Colonic mucosa (tissue), 4 donors: ENCODE measurements around the gene BUD31. TPM values are rescaled to one million over a fixed set of nuclear protein-coding genes. Genes with fewer than 3 reads are reported as not detected.

Experiments used
- DNase-seq: peaks from one replicate; pipeline ENCODE4 v3.0.0-alpha.2; 2020
- H3K27ac ChIP-seq: fragments of 200-600 bp; one replicate; pipeline ENCODE4 v1.8.0; 2021
- H3K27me3 ChIP-seq: fragments of 200-600 bp; one replicate; pipeline ENCODE4 v1.8.0; 2021
- H3K36me3 ChIP-seq: fragments of 200-600 bp; one replicate; pipeline ENCODE4 v1.8.0; 2021
- H3K4me1 ChIP-seq: fragments of 200-600 bp; one replicate; pipeline ENCODE4 v1.8.0; 2021; ENCODE audit warnings: mild to moderate bottlenecking
- H3K4me3 ChIP-seq: fragments of 200-600 bp; one replicate; pipeline ENCODE4 v1.8.0; 2021
- H3K9ac ChIP-seq, 2 donors: one replicate each; pipeline ENCODE4 v1.7.0; 2013; ENCODE audit warnings: control low read depth in 2 of 2, low read depth in 2 of 2, low read length in 2 of 2
- H3K9me3 ChIP-seq: fragments of 200-600 bp; one replicate; pipeline ENCODE4 v1.8.0; 2021
- CTCF ChIP-seq: fragments of 200-600 bp; IDR thresholded peaks from one replicate; pipeline ENCODE4 v1.8.0; 2022; ENCODE audit warnings: antibody characterized with exemption, mild to moderate bottlenecking
- intact Hi-C: fragments of 100-400 bp; cut with DNase I; formaldehyde crosslinking; loops from one replicate; pipeline ENCODE4 v1.14.1; 2022
- total RNA-seq, 2 donors: library from RNA; stranded (reverse); fragmentation: NEBNext Ultra II Directional in 1 of 2; extraction: Animal tissue kit (Norgen Biotek cat#: 25700) in 1 of 2; gene quantifications; one replicate each; pipeline ENCODE4 v1.2.1, GENCODE V29; 2021
- donor health status: healthy.
- donor health status: DM: no; HTN: no; CAD: no.
- donor health status: DM: no; HTN: no; CAD: no.

The BUD31 gene
- total RNA-seq, 2 donors from 2014 or later, result 82.8 to 113 TPM

DNA sequence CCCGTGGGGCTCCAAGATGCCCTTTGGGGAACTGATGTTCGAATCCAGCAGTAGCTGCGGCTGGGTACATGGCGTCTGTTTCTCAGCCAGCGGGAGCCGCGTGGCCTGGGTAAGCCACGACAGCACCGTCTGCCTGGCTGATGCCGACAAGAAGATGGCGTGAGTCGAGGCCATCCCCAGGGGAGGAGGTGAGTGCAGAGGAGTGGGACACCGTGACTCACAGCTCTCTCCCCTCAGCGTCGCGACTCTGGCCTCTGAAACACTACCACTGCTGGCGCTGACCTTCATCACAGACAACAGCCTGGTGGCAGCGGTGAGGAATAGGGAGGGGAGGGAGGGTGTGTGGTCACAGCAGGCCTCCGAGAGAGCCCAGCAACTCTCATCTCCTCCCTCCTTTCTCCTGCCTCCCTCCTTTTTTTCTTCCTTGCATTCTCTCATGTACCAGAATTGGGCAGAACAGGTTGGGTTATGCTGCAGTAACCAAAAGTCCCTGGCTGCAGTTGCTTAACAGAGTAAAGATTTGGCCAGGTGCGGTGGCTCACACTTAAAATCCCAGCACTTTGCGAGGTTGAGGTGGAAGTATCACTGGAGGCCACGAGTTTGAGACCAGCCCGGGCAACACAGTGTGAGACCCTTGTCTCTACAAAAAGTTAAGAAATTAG lies 17.7 kb upstream of the BUD31 start:
- peaks cover 7% of the 10 kb centered on the region for H3K4me1 ChIP-seq
- TF ChIP-seq CTCF, result no peak
- no peaks in the 10 kb centered on the region for H3K27me3 ChIP-seq
- no peak overlapping the region for H3K27ac ChIP-seq
- DNase-seq, result no peak
- peaks cover 16% of the 10 kb centered on the region for H3K36me3 ChIP-seq
- no peak overlapping the region for H3K4me3 ChIP-seq
- no peak overlapping the region for H3K9ac ChIP-seq
- no peaks in the 10 kb centered on the region for H3K9me3 ChIP-seq
- intact Hi-C loops, result no loop called here

DNA sequence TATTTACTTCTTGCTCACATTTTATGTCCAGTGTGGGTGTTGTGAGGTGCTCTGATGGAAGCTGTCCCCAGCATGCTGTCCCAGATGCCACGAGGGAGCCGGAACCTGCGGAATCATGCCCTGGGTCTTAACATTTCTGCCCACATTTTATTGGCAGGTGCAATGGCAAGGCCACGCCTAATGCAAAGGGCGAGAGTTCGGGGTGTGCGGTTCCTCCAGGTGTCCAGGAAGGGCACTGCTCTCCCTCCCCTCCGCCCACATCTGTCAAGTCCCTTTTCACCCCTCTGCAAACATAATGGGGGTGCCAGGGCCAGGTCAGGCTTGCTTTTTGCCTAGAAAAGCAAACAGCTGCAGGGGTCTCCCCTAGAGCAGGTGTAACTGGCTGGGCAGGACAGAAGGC lies 16.7 kb upstream of the BUD31 start:
- H3K4me1 ChIP-seq, result peaks cover 7% of the 10 kb centered on the region
- intact Hi-C loops, result no loop called here
- DNase-seq, result peak; percentile 53
- H3K9me3 ChIP-seq, result no peaks in the 10 kb centered on the region
- H3K4me3 ChIP-seq, result peak overlapping the region; percentile 40
- H3K36me3 ChIP-seq, result peaks cover 17% of the 10 kb centered on the region
- H3K27ac ChIP-seq, result peak overlapping the region; percentile 54
- no peaks in the 10 kb centered on the region for H3K27me3 ChIP-seq
- no peak for TF ChIP-seq CTCF
- H3K9ac ChIP-seq, result peak overlapping the region in 1 of 2 donors; percentile 72

- H3K27me3 ChIP-seq, result no peaks in the 10 kb centered on the region
- H3K9me3 ChIP-seq, result no peaks in the 10 kb centered on the region
- peak overlapping the region; percentile 63 to 72 for H3K9ac ChIP-seq
- TF ChIP-seq CTCF, result no peak
- peaks cover 7% of the 10 kb centered on the region for H3K4me1 ChIP-seq
- DNase-seq, result peak; percentile 91
- H3K27ac ChIP-seq, result peak overlapping the region; percentile 54
- H3K4me3 ChIP-seq, result peak overlapping the region; percentile 40
- peaks cover 23% of the 10 kb centered on the region for H3K36me3 ChIP-seq
- intact Hi-C loops, result no loop called here
Observed at GRCh38 chr7:99392659-99393354, 16.0 kb upstream of the BUD31 start.

- Histone ChIP-seq H3K4me3 (peak overlapping the region; percentile 40), H3K4me1 (peaks cover 7% of the 10 kb centered on the region), H3K27ac (peak overlapping the region; percentile 54), H3K36me3 (peaks cover 23% of the 10 kb centered on the region), H3K27me3 (no peaks in the 10 kb centered on the region), H3K9me3 (no peaks in the 10 kb centered on the region), H3K9ac (peak overlapping the region in 1 of 2 donors; percentile 63)
- intact Hi-C loops, result no loop called here
- DNase-seq, result no peak
- TF ChIP-seq CTCF, result no peak
Observed at GRCh38 chr7:99393355-99394187, 15.2 kb upstream of the BUD31 start.

DNA sequence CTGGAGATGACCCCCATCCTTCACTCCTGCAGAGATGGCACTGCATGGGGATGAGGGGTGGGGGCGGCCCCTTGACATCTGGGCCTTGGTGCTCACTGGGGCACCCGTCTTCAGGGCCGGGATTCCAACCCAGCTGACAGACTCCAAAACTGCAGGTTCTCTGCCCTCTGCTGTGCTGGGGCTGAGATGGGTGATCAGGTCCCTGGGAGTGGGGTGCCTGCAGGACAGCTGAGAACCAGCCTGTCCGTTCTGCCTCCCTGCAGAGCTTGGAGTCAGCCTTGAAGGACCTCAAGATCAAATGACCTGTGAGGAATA lies 14.6 kb upstream of the BUD31 start:
- Histone ChIP-seq H3K4me1 (peaks cover 7% of the 10 kb centered on the region), H3K27me3 (no peaks in the 10 kb centered on the region), H3K4me3 (no peak overlapping the region), H3K9ac (no peak overlapping the region), H3K9me3 (no peaks in the 10 kb centered on the region), H3K36me3 (peaks cover 24% of the 10 kb centered on the region), H3K27ac (no peak overlapping the region)
- no peak for TF ChIP-seq CTCF
- no peak for DNase-seq
- intact Hi-C loops, result no loop called here
